ENCODE data around the gene CCDC197.

CCDC197 gene

DNA sequence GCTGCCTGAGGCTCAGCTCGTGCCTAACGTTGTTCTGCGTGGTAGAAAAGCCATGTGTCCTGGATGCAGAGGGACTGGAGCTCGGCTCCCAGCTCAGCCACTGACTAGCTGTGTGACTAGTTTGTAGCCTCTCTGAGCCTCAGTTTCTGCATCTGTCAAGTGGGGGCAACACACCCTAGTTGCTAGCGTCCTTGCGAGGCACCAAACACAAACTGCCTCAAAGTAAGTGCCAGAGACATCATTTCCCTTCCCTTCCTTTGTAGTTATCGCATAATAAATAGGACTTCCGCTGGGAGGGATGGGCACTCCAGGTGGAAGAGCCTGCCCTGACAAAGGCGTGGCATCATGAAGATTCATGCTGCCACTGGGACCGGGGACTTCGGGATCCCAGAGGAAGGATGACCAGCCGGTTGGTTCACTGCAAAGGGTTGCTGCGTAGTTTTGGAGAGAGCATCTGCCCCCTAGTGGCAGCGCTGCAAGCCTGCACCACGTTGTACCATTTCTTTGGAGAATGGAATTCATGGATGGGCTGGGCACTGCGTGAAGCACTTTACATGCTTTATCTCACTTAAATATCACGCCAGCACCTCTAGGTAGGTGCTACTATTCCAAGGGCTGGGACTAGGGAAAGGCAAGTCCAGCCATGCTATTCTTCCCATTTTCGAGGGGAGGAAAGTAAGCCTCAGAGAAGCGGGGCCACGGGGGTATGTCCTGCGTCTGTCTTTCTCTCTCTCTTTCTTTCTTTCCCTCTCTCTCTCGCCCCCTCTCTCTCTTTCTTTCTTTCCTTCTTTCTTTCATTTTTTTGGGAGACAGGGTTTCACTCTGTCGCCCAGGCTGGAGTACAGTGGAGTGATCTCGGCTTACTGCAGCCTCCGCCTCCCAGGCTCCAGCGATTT is 4.6 kb downstream of the CCDC197 start:
- DNase-seq, result no peak

DNA sequence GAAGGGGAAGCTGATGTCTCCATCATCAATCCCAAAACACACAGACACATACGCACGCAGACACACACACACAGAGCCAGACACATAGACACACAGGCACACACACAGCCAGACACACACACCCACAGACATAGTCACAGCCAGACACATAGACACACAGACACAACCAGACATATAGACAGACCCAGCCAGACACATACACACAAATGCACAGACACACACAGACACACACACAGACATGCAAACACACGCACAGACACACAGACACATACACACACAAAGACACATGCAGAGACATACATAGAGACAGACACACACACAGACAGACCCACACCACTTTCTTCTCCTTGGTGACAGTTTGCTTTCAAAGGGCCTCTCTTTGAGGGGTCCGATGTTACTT is 6.3 kb downstream of the CCDC197 start:
- DNase-seq, result no peak

DNA sequence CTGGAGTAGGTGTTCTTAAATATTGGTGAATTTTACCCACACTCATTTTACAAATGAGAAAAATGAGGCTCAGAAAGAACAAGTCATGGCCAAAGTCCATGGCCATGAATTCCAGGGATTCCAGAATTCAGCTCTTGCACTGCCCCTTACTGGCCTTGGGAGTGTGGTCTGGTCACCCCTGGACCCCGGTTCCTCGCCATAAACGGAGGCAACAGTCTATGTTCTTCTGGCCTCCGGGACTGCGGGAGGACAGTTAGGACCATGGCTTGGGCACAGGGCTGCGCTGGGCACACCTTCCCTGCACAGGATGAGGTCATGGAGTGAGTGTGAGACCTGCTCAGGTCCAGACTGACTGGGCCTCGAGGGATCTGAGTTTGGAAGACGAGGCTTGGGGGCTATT is 6.9 kb downstream of the CCDC197 start:
- no peak for DNase-seq

DNA sequence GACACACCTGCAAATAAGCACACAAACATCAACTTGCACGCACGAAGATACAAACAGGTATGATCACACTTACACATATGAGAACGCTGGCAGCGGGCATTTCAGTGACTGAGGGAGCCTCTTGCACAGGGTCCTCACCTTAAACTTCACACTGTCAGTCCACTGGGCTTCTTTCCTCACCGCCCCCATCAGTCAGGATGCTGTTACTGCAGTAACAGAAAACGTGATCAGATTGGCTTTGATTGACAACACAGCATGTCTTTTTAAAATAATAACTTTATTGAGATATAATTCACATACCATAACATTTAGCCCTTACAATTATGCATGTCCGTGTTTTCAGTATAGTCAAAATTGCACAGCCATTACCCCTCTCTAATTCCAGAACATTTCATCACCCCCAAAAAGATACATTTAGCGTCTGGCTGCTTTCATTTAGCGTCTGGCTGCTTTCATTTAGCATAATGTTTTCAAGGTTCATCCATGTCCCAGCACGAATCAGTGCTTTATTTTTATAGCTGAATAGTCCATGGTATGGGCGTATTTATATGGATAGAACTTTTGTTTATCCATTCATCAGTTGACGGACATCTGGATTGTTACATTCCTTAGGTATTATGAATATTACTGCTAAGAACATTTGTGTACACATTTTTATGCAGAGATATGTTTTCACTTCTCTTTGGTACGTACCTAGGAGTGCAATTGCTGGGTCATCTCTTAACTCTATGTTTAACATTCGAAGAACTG is 8.4 kb downstream of the CCDC197 start:
- DNase-seq, result no peak

DNA sequence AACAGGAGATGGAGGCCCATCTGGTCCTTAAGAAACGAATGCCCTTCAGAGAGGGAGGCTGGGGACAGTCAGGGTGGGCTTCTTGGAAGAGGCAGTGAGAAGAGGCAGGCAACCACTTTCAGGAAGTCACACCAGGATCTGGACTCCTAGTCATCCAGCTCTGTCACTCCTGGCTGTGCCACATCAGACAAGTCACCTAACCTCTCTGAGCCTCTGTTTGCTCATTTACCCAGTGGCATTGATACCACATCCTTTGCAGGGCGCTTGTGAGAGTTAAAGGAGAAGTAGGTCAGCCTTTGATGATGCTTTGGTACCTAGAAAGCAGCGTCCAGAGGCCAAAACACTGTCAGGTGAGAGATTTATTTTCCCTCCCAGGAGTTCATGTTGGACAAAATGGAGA is 11.1 kb downstream of the CCDC197 start:
- no peak for DNase-seq

DNA sequence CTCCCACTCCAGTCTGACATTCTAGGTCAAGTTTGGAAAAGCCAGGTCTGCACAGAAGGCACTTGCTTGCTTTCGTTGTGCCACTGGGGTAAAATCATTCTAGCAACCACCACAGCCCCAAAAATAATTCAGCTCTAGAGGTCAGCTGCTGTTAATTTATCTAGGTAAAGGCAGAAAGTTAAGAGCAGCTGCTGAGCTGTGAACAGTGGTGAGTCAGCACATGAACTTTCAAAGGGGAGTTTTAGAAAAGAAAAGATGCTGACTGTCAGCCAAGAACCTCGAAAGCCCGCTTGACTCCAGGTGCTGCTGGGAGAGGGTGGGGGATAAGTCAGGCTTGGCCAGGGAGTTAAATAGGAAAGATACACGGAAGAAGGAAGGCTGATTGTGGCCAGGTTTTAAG is 12.7 kb downstream of the CCDC197 start:
- no peak for DNase-seq

DNA sequence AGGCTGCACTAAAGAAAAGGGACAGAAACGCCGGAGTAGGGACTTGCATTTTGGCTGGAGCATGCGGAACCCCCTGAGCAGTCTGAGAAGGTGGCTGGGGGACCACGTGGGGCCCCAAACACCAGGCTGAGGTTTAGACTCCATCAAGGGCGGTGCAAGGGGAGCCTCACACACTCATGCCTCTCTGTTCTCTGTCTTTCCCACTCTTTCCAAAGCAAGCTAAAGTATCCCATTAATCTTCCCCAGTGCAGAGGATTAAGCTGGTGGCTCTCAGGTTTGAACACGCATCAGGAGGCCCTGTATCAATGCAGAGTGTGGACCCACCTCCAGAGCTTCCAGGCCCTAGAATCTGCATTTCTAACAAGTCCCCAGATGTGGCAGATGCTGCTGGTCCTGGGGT is 13.5 kb downstream of the CCDC197 start:
- no peak for DNase-seq

DNA sequence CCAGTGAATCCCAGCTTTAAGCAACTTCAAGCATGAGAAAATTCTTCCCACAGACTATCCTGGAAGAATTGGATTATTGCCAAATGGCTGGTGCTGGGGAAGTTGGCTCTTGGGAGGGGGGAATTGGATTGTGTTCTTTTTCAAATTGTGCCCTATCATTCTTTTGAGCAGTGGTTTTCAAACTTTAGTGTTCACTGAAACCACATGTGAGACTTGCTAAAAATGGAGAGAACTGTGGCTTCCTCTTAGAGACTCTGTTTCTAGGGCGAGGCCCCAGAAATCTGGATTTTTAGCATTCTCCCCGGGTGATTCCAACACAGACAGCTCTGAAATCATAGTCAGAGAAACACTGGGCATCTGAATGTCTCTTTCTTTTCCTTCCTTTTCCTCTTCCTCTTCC is 14.7 kb downstream of the CCDC197 start:
- no peak for DNase-seq

DNA sequence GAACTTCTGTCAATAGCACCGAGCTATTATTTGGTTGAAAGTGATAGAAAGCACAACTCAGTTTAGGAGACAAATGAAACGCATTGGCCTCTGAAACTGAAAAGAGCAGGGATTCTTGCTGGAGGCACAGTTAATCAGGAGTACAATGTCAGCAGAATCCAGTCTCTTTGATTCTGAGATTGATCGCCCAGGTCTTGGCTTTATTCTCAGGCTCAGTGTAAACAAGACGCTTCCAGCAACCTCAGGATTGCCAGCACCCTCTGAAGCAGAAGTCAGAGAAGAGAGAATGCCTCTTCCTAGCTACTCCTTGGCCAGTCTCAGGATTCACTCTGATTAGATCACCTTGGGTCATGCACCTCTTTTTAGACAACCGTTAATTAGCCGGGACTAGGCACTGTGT is 17.3 kb downstream of the CCDC197 start:
- DNase-seq, result no peak

DNA sequence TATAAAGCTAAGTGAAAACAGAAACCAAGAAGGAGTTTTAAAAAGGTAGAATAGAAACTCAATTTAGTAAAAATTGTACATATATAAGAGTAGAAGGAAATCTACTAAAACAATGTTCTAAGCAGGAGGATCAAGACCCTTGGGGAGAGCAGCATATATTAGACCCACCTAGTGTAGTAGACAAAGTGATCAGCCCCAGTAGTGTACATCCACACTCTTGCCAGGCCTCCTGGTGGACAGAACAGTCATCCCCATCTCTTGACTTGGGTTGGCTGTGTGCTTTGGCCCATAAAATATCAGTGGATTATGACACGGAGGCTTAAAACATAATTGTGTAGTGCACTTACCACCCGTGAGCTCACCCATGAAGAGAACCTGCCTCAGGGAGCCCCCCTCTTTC is 18.1 kb downstream of the CCDC197 start:
- no peak for DNase-seq

DNA sequence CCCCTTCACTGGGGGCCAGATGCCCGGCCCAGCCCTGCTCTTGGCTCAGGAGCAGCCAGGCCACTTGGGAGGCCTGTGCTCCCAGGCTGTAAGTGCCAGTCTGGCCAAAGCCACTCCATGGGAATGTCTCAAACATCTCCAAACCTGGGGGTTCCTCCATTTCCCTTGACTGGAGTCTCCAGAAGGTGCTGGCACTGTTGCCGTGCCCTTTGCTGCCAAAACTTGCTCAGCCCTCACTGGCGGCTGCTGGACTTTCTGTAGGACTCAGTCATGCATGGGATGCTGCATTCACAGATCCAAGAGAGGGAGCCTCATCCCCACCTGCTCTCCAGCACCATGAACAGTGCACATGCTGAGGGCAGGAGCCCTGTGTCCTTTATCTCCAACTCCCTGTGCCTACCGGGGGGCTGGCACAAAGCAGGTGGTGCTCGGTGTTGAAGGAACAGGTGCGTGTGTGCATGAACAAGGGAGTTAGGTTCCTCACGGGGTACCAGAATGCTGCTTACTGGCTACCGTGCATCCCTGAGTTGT is 19.4 kb downstream of the CCDC197 start:
- no peak for DNase-seq

DNA sequence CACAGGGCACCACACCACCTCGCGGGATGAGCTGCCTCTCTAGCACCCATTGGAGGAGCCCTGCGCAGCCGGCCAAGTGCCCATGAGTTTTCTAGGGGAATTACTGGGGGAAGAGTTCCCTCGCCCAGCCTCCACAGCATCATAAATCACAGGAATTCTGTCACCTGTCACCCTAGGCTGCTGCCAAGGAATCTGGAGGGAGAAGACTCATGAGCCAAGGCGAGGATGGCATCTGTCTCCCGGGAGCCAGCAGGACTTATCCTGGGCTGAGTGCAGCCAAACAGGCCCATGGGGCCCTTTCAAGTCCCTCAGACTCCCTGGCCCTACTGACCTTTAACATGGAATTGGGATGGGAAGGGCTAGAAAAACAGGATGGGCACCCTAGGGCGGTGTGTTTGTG is 21.2 kb downstream of the CCDC197 start:
- no peak for DNase-seq

DNA sequence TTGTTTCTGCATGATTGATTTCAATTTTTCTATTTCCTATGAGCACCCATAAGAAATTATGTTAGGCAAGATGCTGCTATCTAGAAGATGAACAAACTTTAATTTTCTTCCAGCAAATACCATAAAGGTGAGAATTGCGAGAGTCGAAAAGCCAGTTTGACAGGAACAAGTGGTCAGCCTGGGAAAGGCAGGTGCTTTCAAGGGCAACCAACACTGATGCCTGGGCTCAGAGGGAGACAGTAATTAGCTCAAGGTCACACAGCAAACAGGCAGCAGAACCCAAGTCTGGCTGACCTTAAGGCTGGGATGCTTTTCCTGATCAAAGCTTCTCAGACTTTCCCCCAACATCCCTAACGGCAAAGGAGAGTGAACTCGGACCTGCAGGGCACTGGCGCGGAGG is 22.2 kb downstream of the CCDC197 start:
- DNase-seq, result no peak

DNA sequence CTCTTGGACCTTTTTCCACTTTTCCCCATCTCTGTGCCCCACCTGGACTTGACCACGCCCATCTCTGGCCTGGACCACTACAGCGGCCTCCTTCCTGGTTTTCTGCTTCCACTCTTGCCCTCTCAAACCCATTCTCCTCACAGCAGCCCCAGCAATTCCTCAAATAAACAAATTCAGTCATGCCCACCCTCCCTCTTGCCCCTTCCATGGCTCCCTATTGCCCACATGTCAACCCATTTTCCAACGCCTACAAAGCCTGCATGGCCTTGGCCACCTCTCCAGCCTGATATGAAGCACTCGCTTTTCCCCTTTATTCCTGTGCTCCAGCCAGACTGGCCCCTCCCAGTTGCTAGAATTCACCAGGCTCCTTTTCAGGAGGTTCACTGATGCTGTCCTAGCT is 23.2 kb downstream of the CCDC197 start:
- no peak for DNase-seq

DNA sequence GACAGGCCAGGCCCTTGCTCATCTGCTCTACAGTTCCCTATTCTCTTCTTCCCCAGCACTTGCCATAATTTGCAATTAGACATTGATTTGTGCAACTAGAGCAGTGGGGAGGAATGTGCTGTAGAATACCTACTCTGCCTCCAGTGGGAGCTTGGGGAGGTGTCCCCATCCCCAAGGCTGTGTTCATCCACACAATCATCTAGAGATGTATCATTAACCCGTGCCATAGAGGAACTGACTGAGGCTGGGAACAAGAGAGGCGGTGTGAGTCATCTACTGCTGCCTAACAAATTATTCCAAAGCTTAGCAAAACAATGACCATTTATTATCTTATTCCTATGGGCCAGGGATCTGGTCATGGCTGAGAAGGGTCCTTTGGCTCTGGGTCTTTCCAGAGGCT is 23.9 kb downstream of the CCDC197 start:
- no peak for DNase-seq

DNA sequence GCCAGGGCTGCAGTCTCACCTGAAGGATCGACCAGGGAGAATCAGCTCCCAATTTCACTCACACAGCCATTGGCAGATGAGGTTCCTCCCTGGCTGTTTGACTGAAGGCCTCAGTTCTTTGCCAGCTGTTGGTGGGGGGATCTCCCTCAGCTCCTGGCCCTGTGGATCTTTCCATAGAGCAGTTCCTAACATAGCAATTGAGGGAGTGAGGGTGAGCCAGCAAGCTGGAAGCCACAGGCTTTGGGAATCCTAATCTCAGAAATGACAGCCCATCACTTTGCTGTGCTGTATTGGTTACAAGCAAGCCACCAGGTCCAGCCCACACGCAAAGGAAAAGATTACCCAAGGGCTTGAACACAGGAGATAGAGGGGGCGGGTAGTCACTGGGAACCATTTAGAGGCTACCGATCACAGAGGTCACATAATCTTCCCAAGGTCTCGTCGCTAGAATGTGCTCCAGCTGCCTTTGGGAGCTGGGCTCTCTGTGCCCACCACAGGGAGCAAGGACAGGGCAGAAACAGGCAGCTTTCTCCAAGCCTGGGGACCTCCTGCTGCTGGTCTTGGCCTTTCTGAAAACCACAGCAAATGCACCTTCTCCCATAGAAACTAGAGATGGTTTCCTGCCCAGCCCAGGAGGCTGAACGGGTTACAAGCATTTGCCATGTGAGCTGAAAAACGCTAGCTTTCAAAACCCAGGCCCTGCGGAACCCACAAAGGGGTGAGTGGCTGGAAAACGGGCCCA is 24.5 kb downstream of the CCDC197 start:
- no peak for DNase-seq

DNA sequence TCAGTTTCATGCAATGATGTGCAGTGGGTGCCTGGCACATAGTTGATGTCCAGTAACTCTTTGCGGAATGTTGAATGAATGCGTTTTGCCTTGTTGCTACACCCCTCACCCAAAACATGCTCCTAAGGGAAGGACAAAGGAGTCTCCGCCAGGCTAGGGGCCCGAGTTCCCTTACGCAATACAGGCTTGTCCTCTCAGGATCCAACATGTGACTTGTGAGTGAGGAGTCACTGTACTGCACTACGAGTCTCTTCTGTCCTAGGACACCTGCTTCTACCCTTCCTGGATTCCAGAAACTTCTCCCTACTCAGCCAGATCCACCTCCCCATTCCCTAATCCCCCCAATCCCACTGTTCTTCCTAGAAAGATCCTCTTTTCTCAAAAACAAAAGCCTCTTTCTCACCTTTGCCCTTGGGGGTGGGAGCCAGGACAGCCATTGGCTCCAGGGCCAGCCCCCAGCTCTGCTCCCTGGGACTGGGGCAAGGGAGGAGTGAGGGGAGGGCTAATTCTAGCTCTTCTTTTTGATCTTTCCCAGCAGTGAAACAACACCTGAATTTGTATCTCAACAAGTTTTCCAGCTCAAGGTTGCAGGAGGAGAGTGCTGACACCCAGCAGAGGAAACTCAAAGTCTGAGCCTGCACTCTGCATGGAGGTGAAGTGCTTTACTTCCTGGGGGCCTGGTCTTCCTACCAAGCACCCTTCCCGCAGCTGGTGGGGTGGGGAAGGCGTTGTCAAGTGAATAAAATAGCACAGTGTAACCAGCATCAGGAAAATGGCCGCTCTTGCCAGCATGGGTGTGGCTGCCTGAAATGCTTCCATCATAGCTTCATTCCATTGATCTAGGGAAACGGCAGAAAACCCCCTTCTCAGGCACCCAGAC is 25.7 kb downstream of the CCDC197 start:
- DNase-seq, result no peak

DNA sequence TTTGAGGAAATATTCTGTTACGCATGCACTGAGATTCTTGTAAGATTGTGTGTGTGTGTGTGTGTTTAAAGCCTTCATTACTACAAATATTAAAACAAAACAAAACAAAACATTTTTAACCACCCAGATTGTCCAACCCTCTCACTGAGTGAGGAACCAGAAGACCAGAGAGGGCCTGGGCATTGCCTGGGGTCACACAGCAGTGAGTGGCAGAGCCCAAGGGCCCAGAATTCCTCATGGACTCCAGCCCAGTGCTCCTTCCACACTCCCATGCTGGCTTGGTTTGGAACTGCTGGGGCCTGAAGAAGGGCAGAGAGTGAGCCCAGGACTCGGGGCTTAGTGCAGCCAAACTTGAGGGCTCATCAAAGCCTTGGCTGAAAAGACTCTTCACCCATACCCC is 27.4 kb downstream of the CCDC197 start:
- DNase-seq, result no peak

DNA sequence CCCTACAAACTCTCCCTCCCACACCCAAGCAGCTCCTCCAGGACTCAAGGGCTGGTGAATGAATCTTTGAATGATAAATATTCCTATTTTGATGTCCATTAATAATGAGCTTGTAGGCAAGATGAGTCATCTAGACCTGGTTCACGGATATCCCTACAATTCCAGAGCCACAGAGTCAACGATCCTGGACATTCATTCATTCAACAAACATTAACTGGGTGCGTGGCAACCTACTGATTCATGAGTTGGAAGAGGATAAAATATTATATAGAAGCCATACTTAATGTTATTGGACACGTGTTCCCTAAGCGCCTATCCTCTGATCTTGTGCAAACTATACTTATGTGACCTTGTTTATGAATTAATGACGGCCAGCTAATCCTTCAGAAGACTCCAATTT is 28.6 kb downstream of the CCDC197 start:
- no peak for DNase-seq

DNA sequence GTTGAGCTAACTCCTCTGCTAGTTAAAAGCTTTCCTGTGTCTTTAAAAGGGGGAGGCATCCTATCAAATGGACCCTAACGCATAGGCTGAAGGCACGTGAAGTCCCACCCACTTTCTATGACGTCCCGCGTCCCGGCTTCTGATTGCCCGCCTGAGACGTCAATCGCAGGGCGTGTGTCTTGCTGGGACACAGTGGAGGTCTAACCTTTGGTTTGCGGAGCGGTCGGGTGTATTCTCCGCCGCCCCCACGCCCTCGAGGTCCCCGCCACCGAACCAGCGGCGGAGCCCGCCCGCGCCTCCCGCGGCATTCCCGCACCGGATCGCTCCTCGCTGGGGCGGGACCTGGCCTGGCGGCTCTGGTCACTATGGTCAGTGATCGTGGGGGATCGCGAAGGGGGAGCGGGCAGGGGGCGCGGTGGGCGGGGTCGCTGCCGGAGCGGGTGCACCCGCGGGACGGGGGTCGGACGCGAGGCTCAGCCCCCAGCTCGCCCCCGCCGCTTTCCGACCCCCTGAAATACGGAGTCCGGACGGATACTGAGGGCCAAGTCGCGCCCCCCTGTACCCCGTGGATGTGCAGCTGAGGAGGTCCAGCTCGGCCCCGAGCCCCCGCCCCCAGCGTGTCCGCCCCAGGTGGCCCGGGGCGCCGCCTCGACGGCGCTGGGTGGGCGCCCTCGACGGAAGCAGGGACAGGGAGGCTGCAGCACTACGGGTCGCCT is 29.2 kb downstream of the CCDC197 start, which contains the start of gene OTUB2:
TSS of gene OTUB2 (plus strand) at position 168 of the 716 bp plus-strand sequence. CDS start at position 366, 198 bp downstream.
- DNase-seq, result peak; percentile 92

DNA sequence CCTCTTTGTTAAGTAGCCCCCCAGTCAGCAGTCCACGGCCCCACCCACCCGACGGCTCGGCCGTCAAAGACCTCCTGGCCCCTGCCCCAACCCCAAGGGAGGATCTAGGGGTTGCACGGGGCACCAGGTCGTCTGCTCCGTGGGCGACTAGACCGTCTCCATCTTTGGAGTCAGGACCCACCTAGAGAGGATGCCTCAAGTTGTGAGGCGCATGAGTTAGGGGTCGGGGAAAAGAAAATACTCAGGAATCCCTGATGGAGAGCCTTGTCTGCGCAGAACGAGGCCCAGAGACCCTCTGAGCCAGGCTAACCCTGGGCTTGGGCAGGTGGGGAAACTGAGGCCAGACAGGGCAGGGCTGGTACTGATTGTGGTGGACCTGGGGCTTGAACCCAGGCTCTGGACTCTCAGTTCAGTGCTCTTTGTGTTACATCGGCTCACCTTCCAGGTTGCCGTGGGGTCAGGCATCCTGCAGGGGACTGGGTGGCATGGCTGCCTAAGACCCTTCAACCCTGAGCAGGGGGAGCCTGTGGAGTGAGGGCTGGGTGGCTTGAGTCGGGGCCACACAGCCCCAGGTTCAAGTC is 29.9 kb downstream of the CCDC197 start:
- no peak for DNase-seq

All from T1000 (cell line).